Keratinocyte (primary cell): Measurements from ENCODE around the gene GPRC5C. TPM values are rescaled to one million over a fixed set of nuclear protein-coding genes. Genes with fewer than 3 reads are reported as not detected.

Experiments used
- DNase-seq: peaks from one replicate; pipeline ENCODE4 v3.0.0-alpha.2; 2011; ENCODE audit warnings: low read depth, missing footprints, low spot score
- FAIRE-seq: peaks from 2 replicates; lab custom pipeline; 2011; peaks lifted over from hg19 to GRCh38; lab: Jason Lieb, UNC
- H2AFZ ChIP-seq: 2 replicates; pipeline ENCODE4 v1.6.0; 2012; ENCODE audit warnings: low read length, control low read depth, inconsistent platforms; ENCODE audit not compliant: control insufficient read depth
- H3K27ac ChIP-seq: 2 replicates; pipeline ENCODE4 v1.5.1; 2011; ENCODE audit warnings: low read length; ENCODE audit not compliant: control insufficient read depth, insufficient read depth
- H3K27me3 ChIP-seq: 3 replicates; pipeline ENCODE4 v1.6.0; 2011; ENCODE audit warnings: low read length; ENCODE audit not compliant: control insufficient read depth, insufficient read depth; ENCODE audit errors: extremely low read depth
- H3K36me3 ChIP-seq, 2 experiments: 2 replicates in 1 of 2; 3 replicates in 1 of 2; pipeline ENCODE4 v1.5.1; 2011; ENCODE audit warnings: low read length in 2 of 2, mild to moderate bottlenecking in 1 of 2; ENCODE audit not compliant: control insufficient read depth in 2 of 2, insufficient read depth in 2 of 2; ENCODE audit errors: extremely low read depth in 1 of 2
- H3K4me1 ChIP-seq: 3 replicates; pipeline ENCODE4 v1.5.1; 2011; ENCODE audit warnings: low read length; ENCODE audit not compliant: control insufficient read depth, insufficient read depth; ENCODE audit errors: extremely low read depth
- H3K4me2 ChIP-seq: 3 replicates; pipeline ENCODE4 v1.6.0; 2011; ENCODE audit warnings: low read depth, low read length; ENCODE audit not compliant: control insufficient read depth, insufficient read depth; ENCODE audit errors: extremely low read depth
- H3K4me3 ChIP-seq, 3 experiments: fragments of 200-600 bp in 1 of 3; sonication (generic) in 1 of 3; 2 replicates in 2 of 3; 3 replicates in 1 of 3; pipeline ENCODE4 v1.5.1; 2011 to 2016; ENCODE audit warnings: low read length in 3 of 3, mild to moderate bottlenecking in 3 of 3, control low read depth in 2 of 3, inconsistent platforms in 1 of 3, low read depth in 1 of 3, mixed read lengths in 1 of 3, mixed run types in 1 of 3, moderate library complexity in 1 of 3; ENCODE audit not compliant: control insufficient read depth in 2 of 3, insufficient read depth in 2 of 3; ENCODE audit errors: extremely low read depth in 1 of 3
- H3K79me2 ChIP-seq: 2 replicates; pipeline ENCODE4 v1.6.0; 2012; ENCODE audit warnings: low read length; ENCODE audit not compliant: control insufficient read depth, insufficient read depth
- H3K9ac ChIP-seq: 3 replicates; pipeline ENCODE4 v1.6.0; 2011; ENCODE audit warnings: low read length; ENCODE audit not compliant: control insufficient read depth, insufficient read depth; ENCODE audit errors: extremely low read depth
- H3K9me1 ChIP-seq: 3 replicates; pipeline ENCODE4 v1.6.0; 2011; ENCODE audit warnings: low read length; ENCODE audit not compliant: control insufficient read depth, insufficient read depth; ENCODE audit errors: extremely low read depth
- H3K9me3 ChIP-seq: 2 replicates; pipeline ENCODE4 v1.5.1; 2012; ENCODE audit warnings: low read depth, low read length; ENCODE audit not compliant: control insufficient read depth
- H4K20me1 ChIP-seq: 3 replicates; pipeline ENCODE4 v1.6.0; 2011; ENCODE audit warnings: low read length; ENCODE audit not compliant: control insufficient read depth, insufficient read depth; ENCODE audit errors: extremely low read depth
- EZH2 ChIP-seq: IDR thresholded peaks from one replicate; pipeline ENCODE4 v1.6.1; 2012; ENCODE audit warnings: inconsistent platforms, mild to moderate bottlenecking, low read length, moderate library complexity
- dilution Hi-C: fragments of 300-500 bp; cut with MboI; formaldehyde crosslinking; loops from one replicate; pipeline ENCODE4 v1.7.0; 2020; ENCODE audit warnings: low sequenced_read_pairs; ENCODE audit not compliant: extremely low pct_ligation_motif_present
- polyA plus RNA-seq, 5 experiments: library from polyadenylated mRNA; depleted of rRNA in 3 of 5; stranded (reverse) in 3 of 5; stranded (forward) in 1 of 5; unstranded in 1 of 5; fragments of >200 nt; gene quantifications; 1 replicate in 1 of 5; 2 replicates in 3 of 5; 3 replicates in 1 of 5; pipeline versions ENCODE4 v1.2.1 to v1.2.3, GENCODE V29; 2011 to 2012; ENCODE audit warnings: missing spikeins in 2 of 5, low read depth in 1 of 5, low replicate concordance in 1 of 5
- TF ChIP-seq, protein P1 (sequence below), 3 experiments: IDR thresholded peaks in 1 of 3; conservative IDR thresholded peaks in 1 of 3; optimal IDR thresholded peaks in 1 of 3; 2 replicates in 2 of 3; 3 replicates in 1 of 3; pipeline versions ENCODE3 to v1.5.1; 2011; ENCODE audit warnings: low read length in 3 of 3, mild to moderate bottlenecking in 3 of 3, moderate library complexity in 2 of 3, control low read depth in 1 of 3, inconsistent platforms in 1 of 3; ENCODE audit not compliant: insufficient read depth in 2 of 3; ENCODE audit errors: extremely low read depth in 1 of 3

GPRC5C gene
- polyA plus RNA-seq, 1 donor (not counting 4 experiments of a cell fraction or from before 2014, with no cell fraction given), result 24.2 TPM

DNA sequence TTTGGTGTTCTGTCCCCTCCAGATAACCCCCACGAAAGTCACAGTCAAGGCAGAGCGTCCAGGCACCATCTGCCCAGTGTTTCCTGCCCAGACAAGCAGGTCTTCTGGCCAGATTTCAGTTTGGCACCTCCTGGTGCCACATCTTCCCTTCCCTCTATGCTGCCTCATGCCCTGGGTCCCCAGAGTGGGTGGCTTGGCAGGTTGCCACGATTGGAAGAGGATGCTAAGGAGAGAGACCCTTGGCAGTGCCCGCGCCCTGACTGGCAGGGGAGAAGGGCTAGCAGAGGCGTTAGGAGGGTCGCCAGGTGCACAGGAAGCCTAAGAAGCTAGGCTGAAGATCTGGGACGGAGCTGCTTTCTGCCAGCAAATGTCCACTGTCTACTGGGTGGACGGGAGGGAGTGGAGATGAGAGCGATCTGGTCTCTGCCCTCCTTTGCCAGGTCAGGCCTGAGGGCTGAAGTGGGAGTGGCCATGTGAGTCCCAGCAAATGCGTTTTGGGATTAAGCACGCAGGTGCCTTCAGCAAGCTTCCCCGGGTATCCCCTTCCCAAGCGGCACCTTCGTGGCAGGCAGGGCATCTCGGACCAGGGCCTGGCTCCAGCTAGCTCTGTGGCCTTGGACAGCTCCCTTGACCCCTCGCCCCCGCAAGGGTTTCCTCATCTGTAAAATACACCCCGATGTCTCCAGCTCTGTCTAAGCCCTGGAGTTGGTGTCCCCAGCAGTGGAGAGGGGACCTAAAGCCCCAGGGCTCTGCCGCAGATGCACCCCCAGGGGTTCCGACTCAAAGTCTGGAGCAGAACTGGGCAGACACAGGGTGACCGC lies 21.2 kb downstream of the GPRC5C start:
- Histone ChIP-seq H4K20me1 (no peaks in the 10 kb centered on the region), H3K4me3 (no peak overlapping the region), H3K9me1 (no peaks in the 10 kb centered on the region), H3K36me3 (peaks cover 0 to 1% of the 10 kb centered on the region in 2 experiments), H3K9me3 (no peaks in the 10 kb centered on the region), H3K9ac (no peak overlapping the region), H3K4me2 (peak overlapping the region; percentile 69), H3K79me2 (no peaks in the 10 kb centered on the region), H2AFZ (no peak overlapping the region), H3K27ac (no peak overlapping the region), H3K27me3 (peaks cover 28% of the 10 kb centered on the region), H3K4me1 (peaks cover 10% of the 10 kb centered on the region)
- no peak for FAIRE-seq
- peak; percentile 9 for TF ChIP-seq EZH2
- TF ChIP-seq, protein P1, sequence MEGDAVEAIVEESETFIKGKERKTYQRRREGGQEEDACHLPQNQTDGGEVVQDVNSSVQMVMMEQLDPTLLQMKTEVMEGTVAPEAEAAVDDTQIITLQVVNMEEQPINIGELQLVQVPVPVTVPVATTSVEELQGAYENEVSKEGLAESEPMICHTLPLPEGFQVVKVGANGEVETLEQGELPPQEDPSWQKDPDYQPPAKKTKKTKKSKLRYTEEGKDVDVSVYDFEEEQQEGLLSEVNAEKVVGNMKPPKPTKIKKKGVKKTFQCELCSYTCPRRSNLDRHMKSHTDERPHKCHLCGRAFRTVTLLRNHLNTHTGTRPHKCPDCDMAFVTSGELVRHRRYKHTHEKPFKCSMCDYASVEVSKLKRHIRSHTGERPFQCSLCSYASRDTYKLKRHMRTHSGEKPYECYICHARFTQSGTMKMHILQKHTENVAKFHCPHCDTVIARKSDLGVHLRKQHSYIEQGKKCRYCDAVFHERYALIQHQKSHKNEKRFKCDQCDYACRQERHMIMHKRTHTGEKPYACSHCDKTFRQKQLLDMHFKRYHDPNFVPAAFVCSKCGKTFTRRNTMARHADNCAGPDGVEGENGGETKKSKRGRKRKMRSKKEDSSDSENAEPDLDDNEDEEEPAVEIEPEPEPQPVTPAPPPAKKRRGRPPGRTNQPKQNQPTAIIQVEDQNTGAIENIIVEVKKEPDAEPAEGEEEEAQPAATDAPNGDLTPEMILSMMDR (optimal IDR thresholded peaks at IDR 0.05 in 1 of 3, IDR thresholded peaks at IDR 0.05 in 1 of 3, conservative IDR thresholded peaks at IDR 0.05 in 1 of 3; ENCODE audit: extremely low read depth in 1 of 3, insufficient read depth in 2 of 3, low read length in 3 of 3), result no peak
- dilution Hi-C loops, result no loop called here
- no peak for DNase-seq

DNA sequence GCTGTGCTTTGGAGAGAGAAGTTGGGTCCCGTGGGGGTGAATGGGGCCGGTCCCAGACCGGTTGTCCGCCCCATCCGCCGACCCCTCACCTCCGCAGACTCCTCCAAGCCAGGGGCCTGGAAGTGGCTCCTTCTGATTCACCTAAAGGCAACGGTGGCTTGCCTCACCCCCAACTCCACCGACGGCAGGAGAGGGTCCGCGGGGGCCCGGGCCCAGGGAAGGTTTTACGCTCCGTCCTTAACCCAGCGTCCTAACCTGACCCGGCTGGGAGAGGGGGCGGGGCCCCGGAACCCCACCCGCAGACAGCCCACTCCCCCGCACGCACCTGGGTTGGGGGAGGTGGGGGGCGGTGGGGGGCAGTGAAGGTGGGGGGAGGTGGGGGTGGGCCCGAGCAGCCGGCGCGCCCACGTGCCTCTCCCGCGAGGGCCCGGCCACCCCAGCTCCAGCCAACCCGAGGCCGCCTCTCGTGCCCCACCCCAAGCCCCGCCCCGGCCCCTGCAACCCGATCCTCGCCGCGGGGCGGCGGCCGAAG lies 21.8 kb downstream of the GPRC5C start:
- Histone ChIP-seq H3K27ac (no peak overlapping the region), H3K27me3 (peaks cover 28% of the 10 kb centered on the region), H3K79me2 (no peaks in the 10 kb centered on the region), H3K4me3 (peak overlapping the region in 1 of 3 experiments; percentile 26), H3K4me1 (peaks cover 10% of the 10 kb centered on the region), H3K9ac (no peak overlapping the region), H3K9me3 (no peaks in the 10 kb centered on the region), H2AFZ (no peak overlapping the region), H3K4me2 (peak overlapping the region; percentile 69), H3K9me1 (no peaks in the 10 kb centered on the region), H4K20me1 (no peaks in the 10 kb centered on the region), H3K36me3 (peaks cover 0 to 1% of the 10 kb centered on the region in 2 experiments)
- no peak for DNase-seq
- dilution Hi-C loops, result no loop called here
- TF ChIP-seq, protein P1 (optimal IDR thresholded peaks at IDR 0.05 in 1 of 3, IDR thresholded peaks at IDR 0.05 in 1 of 3, conservative IDR thresholded peaks at IDR 0.05 in 1 of 3; ENCODE audit: extremely low read depth in 1 of 3, insufficient read depth in 2 of 3, low read length in 3 of 3), result no peak
- no peak for TF ChIP-seq EZH2
- no peak for FAIRE-seq
